ENCODE results near the gene NME3.

The NME3 gene

DNA sequence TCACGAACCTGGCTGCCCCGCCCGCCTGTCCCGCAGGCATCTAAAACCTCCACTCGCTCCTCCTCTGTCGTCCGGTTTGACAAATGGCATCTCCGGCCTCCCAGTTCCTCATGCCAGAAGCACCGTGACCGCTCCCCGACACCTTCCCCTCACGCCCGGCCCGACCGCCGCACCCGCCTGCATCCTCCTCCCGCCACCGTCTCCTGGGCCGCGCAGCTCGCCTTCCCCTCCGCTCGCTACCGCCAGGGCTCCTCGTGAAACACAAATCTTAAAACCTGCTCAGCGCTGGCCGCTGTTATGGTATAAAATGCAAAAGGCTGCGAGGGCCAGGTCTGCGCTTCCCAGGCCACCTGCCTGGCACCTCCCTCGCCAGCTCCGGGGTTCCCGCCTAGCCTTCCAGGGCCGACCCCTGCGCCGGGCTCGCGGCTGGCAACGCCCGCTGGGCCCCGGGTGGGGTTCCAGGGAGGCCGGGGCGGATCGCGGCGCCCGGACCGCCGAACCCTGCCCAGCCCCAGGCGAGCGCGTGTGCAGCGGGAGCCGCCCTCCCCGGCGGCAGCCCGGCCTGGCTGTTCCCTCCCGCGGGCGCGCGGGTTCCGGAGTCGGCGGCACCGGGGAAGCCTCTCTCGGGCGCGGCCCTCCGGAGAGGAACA lies 10.5 kb upstream of the NME3 start:
- DNase-seq (ENCODE audit: insufficient read length, low spot score) (no peak), FAIRE-seq (peak; percentile 42)

DNA sequence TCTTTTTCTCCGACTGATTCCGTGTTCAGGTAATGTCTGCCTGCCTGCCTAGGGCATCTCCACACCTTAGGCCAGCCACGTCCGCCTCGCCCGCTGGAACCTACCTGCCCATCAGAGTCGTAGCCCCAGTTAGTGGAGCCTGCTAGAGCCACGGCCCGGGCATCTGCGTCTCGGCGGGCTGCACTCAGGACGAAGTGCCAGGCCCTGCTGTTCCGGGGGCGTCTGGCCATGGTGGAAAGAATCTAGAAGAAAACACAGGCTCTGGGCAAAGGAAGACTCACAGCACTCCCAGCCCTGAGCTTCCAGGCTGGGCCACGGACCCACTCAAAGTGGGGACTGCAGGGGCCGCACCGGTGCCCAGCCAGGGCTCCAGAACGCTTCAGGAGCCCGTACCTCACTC lies 9.9 kb upstream of the NME3 start:
- DNase-seq (ENCODE audit: insufficient read length, low spot score) (no peak), FAIRE-seq (no peak)

DNA sequence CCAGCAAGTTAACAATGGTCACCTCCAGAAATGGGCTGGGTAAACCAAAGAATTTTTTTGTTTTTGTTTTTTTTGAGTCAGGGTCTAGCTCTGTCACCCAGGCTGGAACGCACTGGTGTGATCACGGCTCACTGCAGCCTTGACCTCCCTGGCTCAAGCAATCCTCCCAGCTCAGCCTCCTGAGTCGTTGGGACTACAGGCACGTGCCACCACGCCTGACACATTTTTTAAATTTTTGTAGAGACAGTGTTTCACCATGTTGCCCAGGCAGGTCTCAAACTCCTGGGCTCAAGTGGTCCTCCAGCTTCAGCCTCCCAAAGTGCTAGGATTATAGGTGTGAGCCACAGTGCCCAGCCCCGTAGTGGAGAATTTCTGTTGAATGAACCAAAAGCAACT lies 9.3 kb upstream of the NME3 start:
- FAIRE-seq (no peak), DNase-seq (ENCODE audit: insufficient read length, low spot score) (no peak)

DNA sequence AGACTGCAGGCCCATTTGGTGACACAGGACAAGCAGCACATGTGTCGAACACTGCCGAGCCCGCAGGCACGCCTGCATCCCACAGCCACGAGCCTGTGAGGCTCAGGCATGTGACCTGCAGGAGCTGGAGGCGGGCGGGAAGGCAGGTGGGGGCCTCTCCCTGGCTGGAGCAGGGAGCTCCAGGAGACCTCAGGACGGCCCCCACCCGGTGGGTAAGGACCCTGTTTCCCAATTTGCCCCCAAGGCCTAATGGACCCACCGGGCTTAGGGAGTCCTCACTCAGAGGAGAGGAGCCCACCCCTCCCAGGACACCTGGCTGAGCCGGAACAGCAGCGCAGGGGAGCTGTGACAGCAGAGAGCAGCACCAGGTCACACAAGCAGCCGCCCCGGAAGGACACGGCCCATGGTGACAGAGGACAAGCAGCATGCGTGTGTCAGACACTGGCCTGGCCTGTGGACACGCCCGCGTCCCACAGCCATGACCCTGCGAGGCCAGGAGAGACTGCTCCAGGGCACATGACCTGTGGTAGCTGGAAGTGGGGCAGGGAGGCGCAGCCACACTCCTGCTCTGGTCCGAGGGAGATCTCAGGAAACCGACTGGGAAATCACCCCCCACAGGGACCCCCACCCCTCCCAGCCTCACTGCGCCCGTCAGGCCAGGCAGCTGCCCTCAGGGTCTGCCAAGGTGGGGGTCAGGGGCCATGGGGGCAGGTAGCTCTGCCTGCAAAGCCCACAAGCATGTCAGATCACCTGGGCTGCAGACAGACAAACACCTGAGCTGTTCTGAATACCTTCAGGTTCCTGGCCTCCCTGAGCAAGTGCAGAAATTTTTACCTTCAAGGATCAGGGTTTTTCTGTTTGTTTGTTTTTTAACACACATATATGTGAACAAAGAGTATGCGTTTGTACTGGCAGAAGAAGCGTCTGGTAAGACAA lies 8.7 kb upstream of the NME3 start:
- FAIRE-seq: no peak
- DNase-seq (ENCODE audit: insufficient read length, low spot score): no peak

DNA sequence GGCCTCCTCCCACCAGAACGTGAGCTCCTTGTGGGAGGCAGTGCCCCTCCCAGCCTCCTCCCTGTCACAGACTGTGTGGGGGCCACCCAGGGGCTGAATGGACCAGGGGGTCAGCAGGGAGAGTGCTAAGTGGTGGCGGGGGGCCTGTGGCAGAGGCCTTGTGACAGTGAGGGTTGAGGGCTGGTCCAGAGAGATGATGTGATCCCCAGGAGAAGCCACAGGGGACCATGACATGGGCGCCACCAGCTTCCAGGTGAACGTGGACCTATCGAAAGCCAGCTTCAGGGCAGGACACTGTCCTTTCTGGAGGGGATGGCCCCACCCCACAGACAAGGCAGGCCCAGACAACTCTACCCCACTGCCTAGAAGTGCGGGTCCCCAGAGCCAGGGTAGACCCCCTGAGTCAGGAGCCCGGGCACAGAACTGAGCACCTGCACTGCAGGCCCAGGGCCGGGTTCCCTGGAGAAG lies 7.9 kb upstream of the NME3 start:
- FAIRE-seq (no peak), DNase-seq (ENCODE audit: insufficient read length, low spot score) (no peak)

DNA sequence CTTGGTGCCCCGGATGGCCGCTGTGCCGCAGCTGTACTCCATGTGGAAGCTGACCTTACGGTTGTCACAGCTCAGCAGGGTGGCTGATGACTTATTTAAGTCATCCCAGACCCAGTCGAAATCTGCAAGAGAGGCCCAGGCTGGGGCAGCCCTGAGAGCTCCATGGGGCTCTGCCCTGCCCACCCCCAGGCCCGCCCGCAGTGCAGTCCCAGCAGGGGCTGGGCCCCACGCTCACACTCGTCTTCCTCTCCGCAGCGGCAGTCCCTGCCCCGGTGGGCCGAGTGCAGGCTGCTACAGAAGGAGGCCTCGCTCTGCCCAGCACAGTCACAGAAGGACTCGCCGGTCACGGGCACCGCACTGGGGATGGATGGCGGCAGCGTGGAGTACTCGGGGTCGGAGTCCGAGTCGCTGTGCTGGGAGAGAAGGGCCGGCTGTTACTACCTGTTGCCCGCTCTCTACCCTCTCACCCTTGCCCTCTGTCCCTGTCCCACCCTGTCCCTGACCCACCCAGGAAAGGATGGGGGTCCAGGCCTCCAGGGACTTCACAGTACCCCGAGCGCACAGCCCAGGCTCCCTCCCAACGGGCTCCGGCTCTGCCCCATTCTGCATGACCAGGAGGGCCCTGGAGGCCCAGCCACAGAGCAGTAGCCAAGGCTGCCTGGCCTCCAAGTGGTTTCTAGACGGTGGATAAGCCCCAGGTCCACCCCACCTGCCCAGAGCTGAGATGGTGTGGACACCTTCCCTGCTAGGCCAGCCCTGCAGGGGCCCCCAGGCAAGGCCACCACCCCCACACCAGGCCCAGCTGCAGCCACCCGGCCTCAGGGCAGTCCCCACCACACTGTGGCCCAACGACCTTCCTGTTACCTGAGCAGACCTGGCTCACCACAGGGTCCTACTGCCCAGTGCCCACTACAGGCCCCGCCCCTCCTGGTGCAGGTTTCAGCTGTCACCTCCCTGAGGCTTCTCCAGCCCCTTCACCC lies 7.1 kb upstream of the NME3 start:
- DNase-seq (ENCODE audit: insufficient read length, low spot score): no peak
- FAIRE-seq: no peak

DNA sequence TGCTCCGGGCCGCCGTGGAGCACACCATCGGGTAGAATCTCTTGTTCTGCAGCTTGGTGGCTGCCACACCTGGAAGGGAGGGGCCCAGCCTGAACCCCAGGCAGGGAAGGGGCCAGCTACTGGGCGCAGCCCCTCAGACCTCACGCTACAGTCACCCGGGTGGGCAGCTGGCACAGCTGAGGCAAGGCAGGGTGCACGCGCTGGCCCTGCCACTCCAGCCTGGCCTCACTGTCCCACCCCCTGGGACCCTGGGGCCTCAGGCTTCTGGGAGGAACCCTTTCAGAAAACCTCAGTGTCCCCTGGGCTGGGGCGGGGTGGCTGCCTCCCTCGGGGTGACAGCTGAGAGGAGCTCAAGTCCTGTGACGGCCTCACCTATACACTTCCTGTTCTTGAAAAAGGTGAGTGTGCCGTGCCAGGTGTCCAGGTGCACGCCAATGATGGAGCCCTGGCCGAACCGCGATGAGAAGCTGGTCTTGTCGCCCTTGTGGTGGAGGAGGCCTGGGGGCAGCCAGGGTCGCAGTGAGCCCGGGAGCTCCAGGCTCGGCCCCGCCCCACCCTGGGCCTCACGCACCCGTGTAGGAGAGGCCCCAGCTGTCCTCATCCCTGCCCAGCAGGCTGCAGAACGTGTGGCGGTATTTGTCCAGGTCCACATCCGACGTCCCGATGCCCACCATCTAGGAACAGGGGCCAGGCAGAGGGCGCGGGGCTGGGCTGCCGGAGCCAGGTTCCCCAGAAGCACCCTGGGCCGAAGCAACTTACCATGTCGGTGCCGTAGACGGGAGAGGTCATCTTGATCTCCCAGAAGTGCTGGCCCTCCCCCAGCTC lies 6.2 kb upstream of the NME3 start:
- DNase-seq (ENCODE audit: insufficient read length, low spot score) (no peak), FAIRE-seq (no peak)

DNA sequence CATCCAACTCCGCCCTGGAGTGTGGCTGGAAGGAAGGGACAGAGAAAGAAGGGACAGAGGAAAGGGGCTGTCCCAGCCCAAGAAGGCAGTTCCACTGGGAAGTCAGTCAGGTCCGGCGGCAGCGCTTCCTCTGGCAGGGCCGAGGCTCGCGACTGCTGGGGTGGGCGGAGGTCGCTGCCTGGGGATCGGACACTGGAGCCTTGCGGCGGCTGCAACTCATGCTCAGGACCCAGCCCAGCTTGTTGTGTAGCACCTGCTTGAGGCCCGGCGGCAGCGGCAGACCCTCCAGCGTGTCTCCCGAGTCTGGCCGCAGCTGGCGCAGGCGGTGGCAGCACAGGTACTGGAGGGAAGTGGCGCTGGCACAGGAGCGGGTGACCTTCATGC lies 5.6 kb upstream of the NME3 start:
- FAIRE-seq (no peak), DNase-seq (ENCODE audit: insufficient read length, low spot score) (no peak)

DNA sequence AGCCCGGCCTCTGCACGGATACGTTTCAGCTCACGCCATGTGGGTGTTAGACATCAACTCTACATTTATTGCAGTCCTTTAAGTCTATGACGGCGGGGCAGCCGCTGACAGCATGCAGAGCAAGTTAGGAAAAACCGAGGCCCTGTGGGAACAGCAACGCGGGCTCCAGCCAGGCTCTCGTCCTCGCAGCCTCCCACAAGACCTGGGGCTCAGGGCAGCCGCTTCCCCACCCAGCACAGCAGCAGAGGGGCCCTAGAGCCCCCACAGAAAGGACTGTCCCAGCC lies 5.3 kb upstream of the NME3 start:
- no peak for FAIRE-seq
- DNase-seq (ENCODE audit: insufficient read length, low spot score): no peak

DNA sequence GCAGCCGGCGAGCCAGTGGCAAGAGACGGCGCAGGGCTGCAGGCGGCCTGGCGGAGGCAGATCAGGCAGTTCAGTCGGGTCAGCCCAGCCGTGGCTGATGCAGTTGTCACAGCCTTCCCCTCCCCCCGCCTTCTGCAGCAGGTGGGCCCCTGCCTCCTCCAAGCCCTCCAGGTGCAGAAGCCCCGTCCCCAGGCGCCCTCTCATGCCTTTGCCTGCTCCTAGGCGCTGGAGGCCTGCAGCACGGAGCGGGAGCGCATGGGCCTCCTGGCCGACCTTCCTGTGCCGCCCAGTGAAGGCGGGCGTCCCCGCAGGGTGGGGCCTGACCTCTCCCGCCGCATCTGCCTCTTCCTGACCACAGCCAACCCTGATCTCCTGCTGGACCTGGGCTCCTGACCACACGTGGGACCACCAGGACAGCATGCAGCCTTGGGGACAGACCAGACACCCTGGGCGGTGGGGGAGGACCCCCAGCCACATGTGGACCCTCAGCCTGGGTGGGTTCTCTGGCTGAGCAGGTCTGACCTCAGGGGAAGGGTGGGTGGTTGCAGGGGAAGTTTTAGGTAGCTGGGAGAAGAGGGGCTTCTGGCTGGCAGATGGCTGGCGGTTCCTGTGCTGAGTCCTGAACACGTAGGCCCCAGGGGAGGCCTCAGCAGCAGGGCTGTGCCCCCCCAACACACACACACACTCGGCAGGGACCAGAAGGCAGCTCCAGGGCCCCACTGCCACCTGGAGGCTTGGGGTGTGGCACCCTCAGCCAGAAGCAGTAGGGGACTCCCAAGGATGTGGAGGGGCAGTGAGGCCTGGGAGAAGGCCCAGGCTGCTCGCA lies 4.7 kb upstream of the NME3 start:
- no peak for FAIRE-seq
- DNase-seq (ENCODE audit: insufficient read length, low spot score): no peak

DNA sequence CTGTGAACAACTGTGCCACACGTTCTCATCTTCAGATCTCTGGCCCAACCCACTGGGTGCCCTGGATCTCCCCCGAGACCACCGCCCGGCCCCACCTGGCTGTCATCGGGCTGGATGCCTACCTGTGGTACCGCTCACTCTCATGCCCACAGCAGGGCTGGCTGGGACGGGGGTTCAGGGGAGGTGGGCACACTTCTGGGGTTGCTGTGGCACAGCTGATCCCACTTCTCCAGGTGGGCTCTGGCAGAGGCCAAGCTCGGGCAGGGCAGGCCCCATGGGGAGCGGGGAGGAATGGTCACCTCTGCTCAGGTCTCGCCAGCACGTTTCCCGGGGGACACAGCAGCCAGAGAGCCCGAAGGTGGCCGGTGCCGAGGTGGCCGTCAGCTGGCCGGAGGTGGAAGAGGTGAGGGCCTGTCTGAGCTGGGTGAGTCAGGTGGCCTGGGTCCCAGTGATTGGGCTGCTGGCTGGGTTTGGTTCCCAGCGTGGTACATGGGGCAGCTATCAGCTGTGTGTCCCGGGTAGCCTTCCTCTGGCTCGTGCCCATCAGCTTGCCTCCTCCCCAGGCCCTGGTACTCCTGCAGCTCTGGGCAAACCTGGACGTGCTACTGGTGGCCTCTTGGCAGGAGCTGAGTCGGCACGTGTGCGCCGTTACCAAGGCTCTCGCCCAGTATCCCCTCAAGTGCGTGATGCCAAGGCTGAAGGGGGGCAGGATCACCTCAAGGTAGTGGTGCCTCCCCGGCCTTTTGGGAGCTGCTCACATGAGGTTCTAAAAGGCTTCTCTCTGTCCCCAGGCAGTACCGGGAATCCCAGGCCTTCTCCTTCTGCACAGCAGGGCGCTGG lies 3.9 kb upstream of the NME3 start:
- no peak for DNase-seq (ENCODE audit: insufficient read length, low spot score)
- no peak for FAIRE-seq

DNA sequence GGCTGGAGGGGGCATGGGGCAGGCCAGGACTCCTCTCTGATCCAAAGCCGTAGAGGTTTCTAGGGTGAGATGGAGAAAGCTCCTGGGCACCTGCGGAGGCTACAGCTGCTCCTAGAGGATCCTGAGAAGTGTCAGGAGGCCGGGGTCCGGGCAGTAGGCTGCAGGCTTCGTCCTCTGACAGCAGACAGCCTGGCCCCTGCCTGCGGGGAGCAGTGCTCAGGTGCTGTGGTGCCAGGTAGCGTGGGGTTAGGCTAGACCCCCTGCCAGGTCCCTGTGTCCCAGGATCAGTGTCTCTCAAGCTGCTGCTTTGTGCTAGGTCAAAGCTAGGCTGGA lies 3.1 kb upstream of the NME3 start:
- no peak for FAIRE-seq
- no peak for DNase-seq (ENCODE audit: insufficient read length, low spot score)

DNA sequence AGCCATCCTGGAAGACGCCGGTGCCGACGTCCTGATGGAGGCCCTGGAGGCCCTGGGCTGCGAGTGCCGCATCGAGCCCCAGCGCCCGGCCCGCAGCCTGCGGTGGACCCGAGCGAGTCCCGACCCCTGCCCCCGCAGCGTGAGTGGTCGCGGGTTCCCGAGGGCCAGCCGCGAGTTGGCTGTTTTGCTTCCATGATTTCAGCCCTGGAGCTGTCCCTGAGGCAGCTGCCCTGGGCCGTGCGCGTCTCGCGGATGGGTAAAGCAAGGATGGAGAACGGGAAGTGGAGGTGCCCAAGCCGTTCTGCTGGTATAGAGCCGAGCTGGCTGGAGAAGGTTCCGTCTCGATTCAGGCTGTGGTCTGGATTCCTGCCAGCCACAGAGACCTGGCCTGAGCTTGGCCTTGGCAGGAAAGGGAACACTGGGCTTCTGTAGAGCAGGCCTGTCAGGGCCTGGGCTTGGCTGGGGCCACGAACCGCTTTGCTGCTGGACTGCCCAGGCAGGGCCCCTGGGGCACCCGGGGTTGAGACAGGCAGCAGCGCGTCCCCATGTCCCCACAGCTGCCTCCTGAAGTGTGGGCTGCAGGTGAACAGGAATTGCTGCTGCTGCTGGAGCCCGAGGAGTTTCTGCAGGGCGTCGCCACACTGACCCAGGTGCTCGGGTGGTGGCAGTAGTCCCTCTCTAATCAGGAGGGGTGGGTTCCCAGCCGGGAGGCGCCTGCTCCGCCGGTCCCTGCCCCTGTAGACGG lies 2.5 kb upstream of the NME3 start:
- no peak for DNase-seq (ENCODE audit: insufficient read length, low spot score)
- no peak for FAIRE-seq

DNA sequence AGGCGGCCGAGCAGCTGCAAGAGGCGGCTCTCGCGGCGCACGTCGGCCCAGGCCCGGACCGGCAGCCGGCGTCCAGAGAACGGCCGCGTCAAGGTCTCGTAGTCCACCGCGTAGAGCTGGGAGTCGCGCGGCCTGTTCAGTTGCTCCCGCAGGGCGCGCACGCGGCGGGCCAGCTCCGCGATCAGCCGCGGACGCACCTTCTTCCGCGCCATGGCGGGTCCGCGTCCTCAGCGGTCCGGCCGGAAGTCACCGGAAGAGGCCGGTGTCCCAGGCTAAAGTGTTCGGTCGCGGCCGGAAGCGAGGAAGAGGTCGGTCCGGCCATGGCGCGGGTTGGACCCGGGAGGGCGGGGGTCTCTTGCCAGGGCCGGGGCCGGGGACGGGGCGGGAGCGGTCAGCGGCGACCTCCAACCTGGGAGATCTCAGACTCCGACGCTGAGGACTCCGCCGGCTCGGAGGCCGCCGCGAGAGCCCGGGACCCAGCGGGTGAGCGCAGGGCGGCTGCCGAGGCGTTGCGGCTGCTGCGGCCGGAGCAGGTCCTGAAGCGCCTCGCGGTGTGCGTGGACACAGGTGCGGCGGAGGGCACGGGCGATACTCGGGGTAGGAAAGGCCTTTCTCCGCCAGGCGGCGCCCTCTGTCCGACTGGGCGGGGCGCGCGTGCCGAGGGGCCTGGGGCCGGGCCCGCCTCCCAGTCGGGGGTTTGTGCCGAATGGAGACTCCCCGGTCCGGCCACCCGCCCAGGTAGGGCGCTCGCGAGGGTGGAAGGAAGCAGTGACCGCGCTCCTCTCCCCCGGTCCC lies 1.8 kb upstream of the NME3 start, which contains the start of gene MRPS34:
MRPS34 (minus strand) TSS at position 227 of the 795 bp plus-strand sequence; CDS start at position 212, 15 bp downstream.
- peak; percentile 88 for DNase-seq (ENCODE audit: insufficient read length, low spot score)
- peak; percentile 92 for FAIRE-seq

DNA sequence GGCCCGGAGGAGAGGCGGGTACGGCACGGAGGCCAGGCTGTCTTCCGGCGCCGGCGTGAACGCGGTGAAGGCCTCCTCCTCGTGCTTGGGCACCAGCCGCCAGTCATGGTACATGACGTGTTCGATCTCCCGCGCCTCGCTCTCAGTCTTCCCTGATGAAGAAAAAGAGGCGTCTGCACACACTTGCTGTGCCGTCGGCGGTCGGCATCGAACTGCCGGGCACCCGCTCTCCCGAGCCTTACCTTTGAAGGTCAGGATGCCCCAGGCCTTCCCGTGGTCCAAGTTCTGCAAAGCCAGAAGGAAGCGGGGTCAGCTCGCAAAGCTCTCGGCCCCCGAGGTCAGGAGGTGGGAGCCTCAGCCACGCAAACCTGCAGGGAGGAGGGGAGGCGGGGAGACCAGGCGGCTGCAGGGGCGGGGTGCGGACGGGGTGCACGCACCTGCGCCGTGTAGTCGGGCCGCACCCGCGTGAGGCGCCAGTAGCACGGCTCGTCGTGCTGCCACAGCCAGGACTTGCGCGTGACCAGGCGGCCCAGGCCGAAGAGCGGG lies 1.1 kb upstream of the NME3 start, which contains the start of gene EME2:
EME2 (plus strand) TSS at position 449 of the 546 bp plus-strand sequence. CDS start 418 bp downstream, outside the sequence.
- FAIRE-seq: no peak
- DNase-seq (ENCODE audit: insufficient read length, low spot score): no peak

DNA sequence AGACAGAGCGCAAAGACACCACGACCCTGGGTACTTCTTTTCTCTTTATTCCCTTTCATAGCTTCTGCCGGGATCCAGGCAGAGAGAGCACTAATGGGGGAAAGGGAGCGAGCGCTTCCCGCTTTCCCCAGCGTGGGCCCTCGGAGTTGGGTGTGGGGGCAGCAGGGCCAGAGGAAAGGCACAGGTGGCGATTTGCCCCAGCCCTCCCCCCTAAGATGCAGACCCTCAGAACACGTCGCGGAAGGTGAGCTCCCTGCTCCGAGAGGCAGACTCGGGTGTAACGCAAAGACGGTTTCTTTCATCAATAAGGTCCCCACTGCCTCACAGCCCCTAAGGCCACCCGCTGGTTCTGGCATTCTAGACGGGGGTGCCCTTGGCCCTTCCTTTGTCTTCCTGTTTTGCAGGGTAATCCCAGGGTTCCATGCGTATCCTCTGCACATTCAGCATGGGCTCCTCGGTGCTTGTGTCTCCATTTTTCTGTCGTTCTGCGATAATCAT lies 570 bp upstream of the NME3 start:
- DNase-seq (ENCODE audit: insufficient read length, low spot score) (no peak), FAIRE-seq (peak; percentile 57)
